Measurements from ENCODE around the gene ZBTB7C.

ZBTB7C gene

DNA sequence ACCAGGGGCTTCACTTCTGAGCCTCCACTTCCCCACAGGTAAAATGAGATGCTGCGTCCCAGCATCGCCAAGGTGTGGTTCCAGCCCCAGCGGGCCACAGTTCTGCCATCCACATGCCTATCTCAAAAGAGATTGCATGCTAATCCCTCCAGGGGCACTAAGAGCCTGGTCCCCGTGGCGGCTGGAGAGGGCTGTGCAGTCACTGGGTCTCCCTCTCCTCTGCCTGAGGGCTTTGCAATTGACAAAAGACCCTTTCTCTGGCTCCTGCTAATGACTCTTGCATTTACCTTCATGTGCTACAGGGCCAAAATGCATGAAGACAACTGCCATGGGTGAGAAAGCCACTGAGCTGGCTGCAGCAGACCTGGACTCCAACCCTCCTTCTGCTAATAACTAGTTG lies 18.5 kb downstream of the ZBTB7C start:
- peak; percentile 52 for DNase-seq (ENCODE audit: low spot score)

DNA sequence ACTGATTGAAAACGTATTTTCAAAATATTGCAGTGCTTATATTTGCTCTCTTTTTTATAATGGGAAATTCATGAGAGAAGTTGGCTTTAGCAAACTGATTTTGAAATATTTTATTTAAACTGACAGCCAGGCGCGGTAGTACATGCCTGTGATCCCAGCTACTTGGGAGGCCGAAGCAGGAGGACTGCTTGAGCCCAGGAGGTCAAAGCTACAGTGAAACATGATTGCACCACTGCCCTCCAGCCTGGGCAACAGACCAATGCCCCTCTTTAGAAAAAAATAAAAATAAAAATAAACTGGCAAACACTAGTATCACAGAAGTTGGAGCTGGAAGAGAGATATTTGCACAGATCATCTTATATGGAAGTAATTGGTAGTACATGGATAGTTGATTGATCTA lies 20.7 kb downstream of the ZBTB7C start:
- peak; percentile 6 for DNase-seq (ENCODE audit: low spot score)

DNA sequence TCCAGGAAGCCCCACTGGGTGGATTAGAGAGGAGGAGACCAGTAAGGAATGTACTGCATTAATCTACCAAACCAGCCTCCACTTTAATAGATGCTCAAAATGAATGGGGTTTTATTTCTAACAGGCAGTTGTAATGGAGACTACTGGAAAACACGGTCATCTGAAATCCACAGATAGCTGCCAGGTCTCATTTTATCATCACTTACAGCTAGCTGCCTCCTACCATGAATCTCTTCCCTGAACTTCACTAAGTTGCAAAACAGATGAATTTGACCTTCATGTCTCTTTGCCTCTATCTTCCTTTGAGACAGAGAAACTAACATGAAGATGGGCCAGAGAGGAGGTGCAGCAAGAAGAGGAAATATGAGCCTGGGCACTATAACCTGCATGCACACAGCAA lies 21.9 kb downstream of the ZBTB7C start:
- DNase-seq (ENCODE audit: low spot score), result peak; percentile 4

- DNase-seq (ENCODE audit: low spot score), result no peak
Observed at GRCh38 chr18:48385596-48385995, 23.6 kb downstream of the ZBTB7C start.

DNA sequence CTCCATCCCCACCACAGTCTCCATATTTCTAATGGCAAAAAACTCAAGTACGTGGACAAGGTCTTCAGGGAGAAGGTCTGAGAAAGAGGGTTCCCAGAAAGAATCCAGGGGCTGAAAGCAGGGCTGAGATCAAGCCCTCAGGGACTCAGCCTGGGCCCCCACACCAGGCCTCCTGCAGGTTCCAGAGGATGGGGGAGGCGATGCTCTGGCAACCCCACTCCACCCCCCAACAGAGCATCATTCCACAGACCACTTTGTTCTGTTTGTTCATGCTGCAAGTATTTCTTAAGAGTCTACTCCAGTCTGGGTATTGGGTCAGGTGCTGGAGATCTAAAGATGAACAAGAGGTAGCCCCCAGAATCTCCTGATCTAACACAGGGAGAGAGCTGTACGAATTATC lies 32.2 kb downstream of the ZBTB7C start:
- no peak for DNase-seq (ENCODE audit: low spot score)

- DNase-seq (ENCODE audit: low spot score), result peak; percentile 66
Observed at GRCh38 chr18:48376406-48376805, 32.8 kb downstream of the ZBTB7C start.

GRCh38 chr18:48375150-48375800 lies 33.9 kb downstream of the ZBTB7C start:
- DNase-seq (ENCODE audit: low spot score), result peak; percentile 36

- peak; percentile 3 for DNase-seq (ENCODE audit: low spot score)
Observed at GRCh38 chr18:48374423-48375149, 34.6 kb downstream of the ZBTB7C start.

GRCh38 chr18:48371854-48372602 lies 37.2 kb downstream of the ZBTB7C start:
- DNase-seq (ENCODE audit: low spot score), result no peak

- DNase-seq (ENCODE audit: low spot score), result peak; percentile 26
Observed at GRCh38 chr18:48367557-48367956, 41.6 kb downstream of the ZBTB7C start.

DNA sequence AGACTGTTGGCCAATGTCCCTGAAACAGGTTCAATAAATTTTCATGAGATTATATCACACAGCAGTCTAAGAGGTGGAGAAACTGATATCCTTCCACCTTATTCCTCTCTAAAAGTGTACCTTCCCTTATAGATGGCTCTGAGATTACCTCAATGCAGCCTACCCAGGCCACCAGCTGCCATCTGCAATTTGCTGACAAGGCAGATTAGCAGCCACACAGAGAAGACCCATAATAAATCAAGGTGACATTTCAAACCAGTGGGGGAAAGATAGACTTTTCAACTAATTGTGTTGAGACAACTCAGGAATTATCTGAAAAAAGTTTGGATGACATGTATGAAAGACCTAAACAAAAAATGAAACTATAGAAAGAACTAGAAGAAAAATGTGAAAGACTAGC lies 43.2 kb downstream of the ZBTB7C start:
- DNase-seq (ENCODE audit: low spot score), result peak; percentile 3

DNA sequence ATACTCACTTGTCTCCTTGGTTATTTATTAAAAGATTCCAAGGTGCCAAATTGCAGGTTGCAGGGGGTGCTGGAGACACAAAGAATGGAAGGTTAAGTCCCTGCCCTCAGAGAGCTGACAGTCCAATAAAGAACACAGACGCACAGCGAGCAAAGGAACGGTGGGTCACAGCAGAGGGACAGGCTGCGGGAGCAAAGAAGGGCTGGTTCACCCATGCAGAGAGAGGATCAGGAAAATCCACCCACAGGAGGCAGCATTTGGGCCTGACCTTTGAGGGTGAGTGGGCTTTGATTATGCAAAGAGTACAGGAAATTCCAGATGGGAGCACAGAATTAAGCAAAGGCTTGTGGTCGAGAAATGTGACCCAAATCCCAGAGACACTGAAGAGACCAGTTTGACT lies 45.0 kb downstream of the ZBTB7C start:
- peak; percentile 6 for DNase-seq (ENCODE audit: low spot score)

DNA sequence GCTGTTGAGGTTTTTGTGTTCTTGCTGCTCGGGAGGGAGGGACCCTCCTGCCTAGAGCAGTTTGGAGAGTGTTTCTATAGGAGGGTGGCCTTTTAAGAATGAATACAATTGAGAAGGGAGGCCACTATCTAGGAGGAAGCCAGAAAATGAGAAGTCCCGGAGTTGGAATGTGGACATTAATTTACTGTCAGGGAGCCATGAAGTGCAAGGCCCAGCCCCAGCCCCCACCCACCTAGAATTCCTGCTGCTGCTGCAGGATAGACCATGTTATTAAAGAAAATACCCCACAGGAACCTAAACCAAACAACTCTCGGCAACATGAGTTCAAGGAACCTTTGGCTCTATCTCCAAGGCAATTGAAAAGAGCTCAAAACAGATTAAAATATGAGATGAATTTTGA lies 46.0 kb downstream of the ZBTB7C start:
- no peak for DNase-seq (ENCODE audit: low spot score)

DNA sequence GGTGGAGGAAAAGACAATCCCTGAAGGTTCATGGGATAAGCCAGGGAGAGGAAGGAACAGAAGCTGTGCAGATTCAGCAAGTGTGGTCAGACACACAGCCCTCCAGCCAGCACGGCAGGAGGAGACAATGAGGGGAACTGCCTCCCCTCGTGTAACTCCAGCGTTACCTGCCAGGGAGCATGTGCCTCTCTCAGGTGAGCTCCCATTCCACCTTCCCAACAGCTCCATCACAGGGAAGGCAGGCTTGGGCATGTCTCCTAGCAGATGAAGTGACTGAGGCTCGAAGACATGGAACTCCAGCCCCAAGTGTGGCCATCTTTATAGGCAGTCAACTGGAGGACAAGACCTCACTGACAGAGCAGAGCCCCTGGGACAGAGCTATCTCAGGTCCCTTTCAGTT lies 47.4 kb downstream of the ZBTB7C start:
- peak; percentile 31 for DNase-seq (ENCODE audit: low spot score)

GRCh38 chr18:48360376-48361021 lies 48.7 kb downstream of the ZBTB7C start:
- DNase-seq (ENCODE audit: low spot score), result peak; percentile 27

- peak; percentile 22 for DNase-seq (ENCODE audit: low spot score)
Observed at GRCh38 chr18:48359626-48360025, 49.6 kb downstream of the ZBTB7C start.

GRCh38 chr18:48358868-48359267 lies 50.3 kb downstream of the ZBTB7C start:
- peak; percentile 26 for DNase-seq (ENCODE audit: low spot score)

- peak; percentile 46 for DNase-seq (ENCODE audit: low spot score)
Observed at GRCh38 chr18:48356909-48357631, 52.1 kb downstream of the ZBTB7C start.

DNA sequence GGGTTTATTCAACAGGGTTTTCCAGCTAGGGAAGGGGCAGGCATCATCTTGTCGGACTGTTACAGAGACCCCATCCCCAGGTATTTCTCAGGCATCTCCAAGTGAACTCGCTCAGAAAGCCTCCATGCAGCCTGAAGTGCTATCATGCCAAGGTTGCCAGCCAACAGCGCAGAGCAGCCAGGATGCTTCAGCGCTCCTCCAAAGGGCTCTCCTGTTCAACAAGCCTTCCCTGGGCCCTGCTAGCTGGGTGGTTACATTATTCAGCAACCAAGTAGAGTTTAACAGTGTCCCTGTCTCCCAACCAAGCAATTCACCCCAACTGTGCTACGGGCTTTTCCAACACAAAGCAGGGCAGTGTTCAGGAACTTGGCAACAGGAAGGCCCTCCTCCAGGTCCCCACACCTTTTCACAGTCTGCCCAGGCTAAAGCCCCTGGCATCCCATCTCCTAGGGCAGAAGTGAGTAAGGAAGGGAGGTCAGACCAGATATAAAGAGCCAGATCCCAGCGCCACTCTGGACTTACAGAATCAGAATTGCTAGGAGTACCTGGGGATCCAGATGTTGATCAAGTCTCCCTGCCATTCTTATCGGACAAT lies 52.9 kb downstream of the ZBTB7C start:
- DNase-seq (ENCODE audit: low spot score), result peak; percentile 20

- no peak for DNase-seq (ENCODE audit: low spot score)
Observed at GRCh38 chr18:48355276-48356115, 53.7 kb downstream of the ZBTB7C start.

All from ecto neural progenitor cell (in vitro differentiated cells).